DOHH2 (cell line): ENCODE data around the gene OTOP3.

Source experiments
- H3F3A ChIP-seq: fragments of 200-600 bp; sonication (generic), shearing (Covaris generic); 2 replicates; pipeline ENCODE4 v1.6.0; 2016; ENCODE audit warnings: antibody characterized with exemption, mild to moderate bottlenecking; ENCODE audit not compliant: control insufficient read depth, insufficient read depth
- H3K27ac ChIP-seq: fragments of 200-600 bp; sonication (generic); 2 replicates; pipeline ENCODE4 v1.5.1; 2014; ENCODE audit warnings: low read depth, mild to moderate bottlenecking, low read length, moderate library complexity
- H3K27me3 ChIP-seq: fragments of 200-600 bp; sonication (generic); 2 replicates; pipeline ENCODE4 v1.6.1; 2014; ENCODE audit warnings: mild to moderate bottlenecking, low read length, mixed read lengths; ENCODE audit not compliant: control insufficient read depth
- H3K36me3 ChIP-seq: fragments of 200-600 bp; sonication (generic); 2 replicates; pipeline ENCODE4 v1.6.1; 2014; ENCODE audit warnings: mild to moderate bottlenecking, low read length, moderate library complexity, mixed read lengths; ENCODE audit not compliant: control insufficient read depth
- H3K4me1 ChIP-seq: fragments of 200-600 bp; sonication (generic); 2 replicates; pipeline ENCODE4 v1.6.1; 2014; ENCODE audit warnings: mild to moderate bottlenecking, low read length, mixed read lengths; ENCODE audit not compliant: control insufficient read depth
- H3K4me2 ChIP-seq: fragments of 200-600 bp; sonication (generic); 2 replicates; pipeline ENCODE4 v1.6.0; 2014; ENCODE audit warnings: mild to moderate bottlenecking, low read length, moderate library complexity
- H3K4me3 ChIP-seq: fragments of 200-600 bp; sonication (generic); 2 replicates; pipeline ENCODE4 v1.5.1; 2014; ENCODE audit warnings: mild to moderate bottlenecking, low read length, mixed read lengths
- H3K79me2 ChIP-seq: fragments of 200-600 bp; sonication (generic); 2 replicates; pipeline ENCODE4 v1.6.1; 2014; ENCODE audit warnings: mild to moderate bottlenecking, low read length, mixed read lengths; ENCODE audit not compliant: control insufficient read depth
- H3K9me2 ChIP-seq: fragments of 200-600 bp; sonication (generic); replicated peaks from 2 replicates; pipeline ENCODE4 v1.6.1; 2014; ENCODE audit warnings: mild to moderate bottlenecking, low read length, mixed read lengths; ENCODE audit not compliant: control insufficient read depth
- H3K9me3 ChIP-seq: fragments of 200-600 bp; sonication (generic); 2 replicates; pipeline ENCODE4 v1.6.1; 2014; ENCODE audit warnings: antibody characterized with exemption, low read length, mixed read lengths; ENCODE audit not compliant: control insufficient read depth, insufficient read depth
- H4K20me1 ChIP-seq: fragments of 200-600 bp; sonication (generic); 2 replicates; pipeline ENCODE4 v1.6.0; 2014; ENCODE audit warnings: low read depth, mild to moderate bottlenecking, antibody characterized with exemption, low read length, moderate library complexity; ENCODE audit not compliant: control insufficient read depth, insufficient read depth
- EZH2phosphoT487 ChIP-seq: fragments of 200-600 bp; sonication (generic); IDR thresholded peaks from 2 replicates; pipeline ENCODE4 v1.6.1; 2017; ENCODE audit warnings: borderline replicate concordance, mild to moderate bottlenecking, antibody characterized with exemption, low read length, moderate library complexity, mixed read lengths
- TF ChIP-seq, protein P1 (sequence below): fragments of 200-600 bp; sonication (generic); IDR thresholded peaks from one replicate; pipeline ENCODE4 v1.5.1; 2014; ENCODE audit warnings: antibody characterized with exemption, mild to moderate bottlenecking, low read depth, low read length; ENCODE audit not compliant: poor library complexity, severe bottlenecking

OTOP3 gene

DNA sequence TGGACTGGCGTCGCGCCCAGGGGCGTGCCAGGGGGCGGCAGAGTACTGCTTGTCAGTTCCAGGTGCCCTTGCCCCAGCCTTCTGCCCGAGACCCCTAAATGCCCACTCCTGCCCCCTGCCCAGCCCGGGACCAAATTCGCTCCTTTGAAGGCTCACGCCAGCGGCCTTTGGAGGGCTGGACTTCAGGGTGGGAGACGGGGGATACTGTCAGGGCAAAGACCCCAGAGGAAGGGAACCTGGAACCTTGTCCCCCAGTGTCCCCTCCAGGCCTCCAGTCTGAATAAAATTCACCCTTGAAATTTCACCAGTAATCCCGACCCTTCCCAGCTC is 737 bp downstream of the OTOP3 start:
- Histone ChIP-seq H3K4me1 (no peaks in the 10 kb centered on the region), H3K4me3 (no peak overlapping the region), H3K27me3 (peaks cover 33% of the 10 kb centered on the region)

DNA sequence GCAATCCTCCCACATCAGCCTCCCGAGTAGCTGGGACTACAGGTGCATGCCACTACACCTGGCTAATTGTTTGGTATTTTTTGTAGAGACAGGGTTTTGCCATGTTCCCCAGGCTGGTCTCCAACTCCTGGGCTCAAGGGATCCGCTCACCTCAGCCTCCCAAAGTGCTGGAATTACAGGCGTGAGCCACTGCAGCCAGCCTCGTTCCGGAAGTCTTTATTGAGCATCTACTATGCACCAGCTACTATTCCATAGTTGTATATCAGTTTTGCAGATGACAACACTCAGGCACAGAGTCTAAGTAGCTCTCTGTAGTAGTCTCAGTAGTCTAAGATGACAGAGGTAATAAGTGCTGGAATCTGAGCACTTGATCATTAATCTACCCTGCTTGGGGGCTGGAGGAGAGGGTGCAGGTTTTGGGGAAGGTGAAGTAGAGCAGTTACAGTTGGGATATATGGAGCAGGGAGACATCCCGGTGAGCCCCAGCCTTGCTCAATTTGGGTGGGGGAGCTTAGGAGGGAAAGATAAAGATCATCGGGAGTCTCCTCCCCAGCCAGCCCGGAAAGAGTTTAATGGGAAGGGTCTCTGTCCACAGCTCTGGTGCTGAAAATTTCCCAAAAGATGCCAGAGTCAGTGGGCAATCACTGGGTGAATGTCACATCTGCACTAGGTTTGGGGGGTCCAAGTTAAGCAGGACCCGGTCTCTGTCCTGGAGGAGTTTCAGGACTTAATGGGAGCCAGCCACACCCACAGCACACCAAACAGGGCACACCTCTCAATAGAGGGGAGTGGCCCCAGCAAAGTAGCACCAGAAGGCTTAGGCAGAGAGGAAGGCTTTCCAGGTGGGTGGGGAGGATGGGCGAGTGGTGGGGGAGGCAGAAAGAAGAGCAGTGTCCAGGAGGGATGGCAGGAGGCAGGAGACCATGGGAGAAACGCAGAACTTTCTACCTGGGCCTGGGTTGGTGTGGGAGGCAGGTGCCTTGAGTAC is 1.7 kb downstream of the OTOP3 start:
- H3K4me2 ChIP-seq = no peak overlapping the region
- no peak overlapping the region for H3K4me3 ChIP-seq
- H3K36me3 ChIP-seq = no peaks in the 10 kb centered on the region
- H3K4me1 ChIP-seq = no peaks in the 10 kb centered on the region
- H3K9me3 ChIP-seq = no peaks in the 10 kb centered on the region
- peaks cover 33% of the 10 kb centered on the region for H3K27me3 ChIP-seq
- H3F3A ChIP-seq = no peaks in the 10 kb centered on the region
- H3K9me2 ChIP-seq = no peaks in the 10 kb centered on the region
- H3K79me2 ChIP-seq = no peaks in the 10 kb centered on the region
- TF ChIP-seq, protein P1, sequence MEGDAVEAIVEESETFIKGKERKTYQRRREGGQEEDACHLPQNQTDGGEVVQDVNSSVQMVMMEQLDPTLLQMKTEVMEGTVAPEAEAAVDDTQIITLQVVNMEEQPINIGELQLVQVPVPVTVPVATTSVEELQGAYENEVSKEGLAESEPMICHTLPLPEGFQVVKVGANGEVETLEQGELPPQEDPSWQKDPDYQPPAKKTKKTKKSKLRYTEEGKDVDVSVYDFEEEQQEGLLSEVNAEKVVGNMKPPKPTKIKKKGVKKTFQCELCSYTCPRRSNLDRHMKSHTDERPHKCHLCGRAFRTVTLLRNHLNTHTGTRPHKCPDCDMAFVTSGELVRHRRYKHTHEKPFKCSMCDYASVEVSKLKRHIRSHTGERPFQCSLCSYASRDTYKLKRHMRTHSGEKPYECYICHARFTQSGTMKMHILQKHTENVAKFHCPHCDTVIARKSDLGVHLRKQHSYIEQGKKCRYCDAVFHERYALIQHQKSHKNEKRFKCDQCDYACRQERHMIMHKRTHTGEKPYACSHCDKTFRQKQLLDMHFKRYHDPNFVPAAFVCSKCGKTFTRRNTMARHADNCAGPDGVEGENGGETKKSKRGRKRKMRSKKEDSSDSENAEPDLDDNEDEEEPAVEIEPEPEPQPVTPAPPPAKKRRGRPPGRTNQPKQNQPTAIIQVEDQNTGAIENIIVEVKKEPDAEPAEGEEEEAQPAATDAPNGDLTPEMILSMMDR = no peak
- TF ChIP-seq EZH2phosphoT487 = no peak
- H4K20me1 ChIP-seq = no peaks in the 10 kb centered on the region; the same call in 1 of the 2 replicates
- H3K27ac ChIP-seq = no peak overlapping the region

More for the DNA sequence above, 737 bp downstream of the OTOP3 start:
- TF ChIP-seq EZH2phosphoT487 = no peak
- TF ChIP-seq, protein P1 = no peak
- Histone ChIP-seq H4K20me1 (no peaks in the 10 kb centered on the region; the same call in 1 of the 2 replicates), H3K27ac (no peak overlapping the region), H3K79me2 (no peaks in the 10 kb centered on the region), H3K36me3 (no peaks in the 10 kb centered on the region), H3F3A (no peaks in the 10 kb centered on the region), H3K9me2 (no peaks in the 10 kb centered on the region), H3K4me2 (no peak overlapping the region), H3K9me3 (no peaks in the 10 kb centered on the region)

DNA sequence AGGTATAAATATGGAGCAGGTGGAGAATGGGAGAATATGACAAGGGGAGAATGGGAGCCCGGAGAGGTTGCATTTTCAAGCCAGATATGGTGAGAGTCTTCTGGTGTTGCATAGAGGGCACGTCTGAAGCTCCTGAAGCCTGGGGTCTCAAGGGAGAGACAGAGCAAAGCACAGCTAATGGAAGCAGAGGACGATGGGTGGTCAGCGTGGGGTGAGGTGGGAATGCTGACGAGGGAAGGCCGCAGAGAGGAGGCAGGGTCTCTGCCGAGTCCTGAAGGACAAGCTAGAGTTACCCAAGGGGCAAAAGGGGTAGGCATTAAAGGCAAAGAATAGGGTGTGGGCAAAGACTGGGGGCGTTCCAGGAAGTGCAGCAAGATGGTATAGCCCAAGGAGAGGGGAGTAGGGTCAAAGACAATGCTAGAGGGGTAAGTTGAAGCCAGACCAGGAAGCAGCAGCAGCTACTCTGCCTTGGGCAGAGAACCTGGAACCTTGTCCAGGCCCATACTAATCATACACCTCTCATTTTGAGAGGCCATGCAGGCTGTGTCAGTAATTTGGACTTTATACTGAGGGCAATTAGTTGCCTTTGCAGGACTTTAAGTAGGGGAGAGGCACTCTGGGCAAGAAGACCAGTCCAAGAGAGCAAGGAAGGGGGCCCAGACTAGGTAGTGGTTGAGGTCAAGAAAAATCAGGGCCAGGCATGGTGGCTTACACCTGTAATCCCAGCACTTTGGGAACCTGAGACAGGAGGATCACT is 2.7 kb downstream of the OTOP3 start:
- peaks cover 31% of the 10 kb centered on the region for H3K27me3 ChIP-seq
- H3K36me3 ChIP-seq = no peaks in the 10 kb centered on the region
- H4K20me1 ChIP-seq = no peaks in the 10 kb centered on the region
- H3K79me2 ChIP-seq = no peaks in the 10 kb centered on the region
- no peak overlapping the region for H3K4me3 ChIP-seq
- no peak overlapping the region for H3K27ac ChIP-seq
- no peaks in the 10 kb centered on the region for H3K4me1 ChIP-seq
- H3K9me2 ChIP-seq = no peaks in the 10 kb centered on the region
- no peaks in the 10 kb centered on the region for H3K9me3 ChIP-seq
- TF ChIP-seq, protein P1 = no peak
- no peak for TF ChIP-seq EZH2phosphoT487
- H3K4me2 ChIP-seq = no peak overlapping the region
- H3F3A ChIP-seq = no peaks in the 10 kb centered on the region
